ENCODE results near the gene UNC5CL. TPM values are rescaled to one million over a fixed set of nuclear protein-coding genes. Genes with fewer than 3 reads are reported as not detected.

Gene UNC5CL, protein sequence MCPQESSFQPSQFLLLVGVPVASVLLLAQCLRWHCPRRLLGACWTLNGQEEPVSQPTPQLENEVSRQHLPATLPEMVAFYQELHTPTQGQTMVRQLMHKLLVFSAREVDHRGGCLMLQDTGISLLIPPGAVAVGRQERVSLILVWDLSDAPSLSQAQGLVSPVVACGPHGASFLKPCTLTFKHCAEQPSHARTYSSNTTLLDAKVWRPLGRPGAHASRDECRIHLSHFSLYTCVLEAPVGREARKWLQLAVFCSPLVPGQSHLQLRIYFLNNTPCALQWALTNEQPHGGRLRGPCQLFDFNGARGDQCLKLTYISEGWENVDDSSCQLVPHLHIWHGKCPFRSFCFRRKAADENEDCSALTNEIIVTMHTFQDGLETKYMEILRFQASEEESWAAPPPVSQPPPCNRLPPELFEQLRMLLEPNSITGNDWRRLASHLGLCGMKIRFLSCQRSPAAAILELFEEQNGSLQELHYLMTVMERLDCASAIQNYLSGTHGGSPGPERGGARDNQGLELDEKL
- 10 to 100 TPM in 4 of 5 donors, 1 to 10 TPM in 1; 2.3 to 84.8 (median 58.3) TPM for total RNA-seq
- 10 to 100 TPM in 1 of 3 donors, 1 to 10 TPM in 2; 4.4 to 13.0 (median 9.7) TPM for polyA plus RNA-seq
- long read RNA-seq, donor 1, result 0 reads
- long read RNA-seq, donor 2, partial matches to known transcripts, result 7 of 11 reads
- long read RNA-seq, donor 2, other reads (novel, unspliced or antisense), result 0 of 11 reads
- long read RNA-seq, donor 3, partial matches to known transcripts, result 6 of 7 reads
- long read RNA-seq, donor 3, other reads (novel, unspliced or antisense), result 0 of 7 reads
- long read RNA-seq, donor 4, result 0 reads
- long read RNA-seq, donor 5, partial matches to known transcripts, result 0 of 1 reads
- long read RNA-seq, donor 5, other reads (novel, unspliced or antisense), result 0 of 1 reads
- long read RNA-seq, donor 6, partial matches to known transcripts, result 11 of 12 reads
- long read RNA-seq, donor 6, other reads (novel, unspliced or antisense), result 0 of 12 reads
- long read RNA-seq, donor 7, partial matches to known transcripts, result 5 of 6 reads
- long read RNA-seq, donor 7, other reads (novel, unspliced or antisense), result 0 of 6 reads
- long read RNA-seq, donor 8, partial matches to known transcripts, result 0 of 3 reads
- long read RNA-seq, donor 8, other reads (novel, unspliced or antisense), result 0 of 3 reads
- long read RNA-seq, donor 9, result 0 reads
- long read RNA-seq, donor 10, partial matches to known transcripts, result 10 of 13 reads
- long read RNA-seq, donor 10, other reads (novel, unspliced or antisense), result 0 of 13 reads

GRCh38 chr6:41039060-41039998 is at the start of gene UNC5CL:
TSS of gene UNC5CL (minus strand) at chr6:41039221. CDS start at chr6:41035074, 4,147 bp downstream.
- peaks cover 0 to 7% (median under 1%) of the 10 kb centered on the region in 4 donors for H3K36me3 ChIP-seq
- peaks cover 3 to 56% (median 42%) of the 10 kb centered on the region in 4 donors for H3K4me1 ChIP-seq
- no peaks in the 10 kb centered on the region for H3K9me3 ChIP-seq
- peak within 1 kb of the TSS; percentile 36 to 82 (median 64) for H3K27ac ChIP-seq
- DNase-seq, result peak; percentile 78 to 87
- H3K4me3 ChIP-seq, result peak within 1 kb of the TSS; percentile 9 to 54 (median 44)
- H3K27me3 ChIP-seq, result no peaks in the 10 kb centered on the region
- WGBS, 5 donors, result 46 to 66% (median 54%) methylated on average over 9 to 10 of the region's 10 CpGs
- TF ChIP-seq, protein P1, sequence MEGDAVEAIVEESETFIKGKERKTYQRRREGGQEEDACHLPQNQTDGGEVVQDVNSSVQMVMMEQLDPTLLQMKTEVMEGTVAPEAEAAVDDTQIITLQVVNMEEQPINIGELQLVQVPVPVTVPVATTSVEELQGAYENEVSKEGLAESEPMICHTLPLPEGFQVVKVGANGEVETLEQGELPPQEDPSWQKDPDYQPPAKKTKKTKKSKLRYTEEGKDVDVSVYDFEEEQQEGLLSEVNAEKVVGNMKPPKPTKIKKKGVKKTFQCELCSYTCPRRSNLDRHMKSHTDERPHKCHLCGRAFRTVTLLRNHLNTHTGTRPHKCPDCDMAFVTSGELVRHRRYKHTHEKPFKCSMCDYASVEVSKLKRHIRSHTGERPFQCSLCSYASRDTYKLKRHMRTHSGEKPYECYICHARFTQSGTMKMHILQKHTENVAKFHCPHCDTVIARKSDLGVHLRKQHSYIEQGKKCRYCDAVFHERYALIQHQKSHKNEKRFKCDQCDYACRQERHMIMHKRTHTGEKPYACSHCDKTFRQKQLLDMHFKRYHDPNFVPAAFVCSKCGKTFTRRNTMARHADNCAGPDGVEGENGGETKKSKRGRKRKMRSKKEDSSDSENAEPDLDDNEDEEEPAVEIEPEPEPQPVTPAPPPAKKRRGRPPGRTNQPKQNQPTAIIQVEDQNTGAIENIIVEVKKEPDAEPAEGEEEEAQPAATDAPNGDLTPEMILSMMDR (IDR thresholded peaks at IDR 0.05), result peak in 5 of 7 experiments; percentile 51 to 81 (median 66)
- TF ChIP-seq POLR2AphosphoS5 (IDR thresholded peaks at IDR 0.05), result no peak
- intact Hi-C loops (cut with DNase I; ENCODE audit: low total_unique reads), result no loop called here

GRCh38 chr6:41088451-41088850 is 49.4 kb upstream of the UNC5CL start:
- DNase-seq, result no peak
- Histone ChIP-seq H3K9me3 (no peaks in the 10 kb centered on the region), H3K27ac (no peak overlapping the region), H3K36me3 (peaks cover 62 to 100% (median 87%) of the 10 kb centered on the region in 4 donors), H3K4me1 (peaks cover 0 to 8% (median 4%) of the 10 kb centered on the region in 4 donors), H3K27me3 (no peaks in the 10 kb centered on the region), H3K4me3 (no peak overlapping the region)
- 94 to 97% (median 95%) methylated on average over 4 of the region's 4 CpGs for WGBS, 5 donors
- TF ChIP-seq EP300 (IDR thresholded peaks at IDR 0.05) (no peak), POLR2A (IDR thresholded peaks at IDR 0.05) (no peak), POLR2AphosphoS5 (IDR thresholded peaks at IDR 0.05) (no peak)
- TF ChIP-seq, protein P1 (IDR thresholded peaks at IDR 0.05), result no peak
- intact Hi-C loops (cut with DNase I; ENCODE audit: low total_unique reads), result no loop called here

DNA sequence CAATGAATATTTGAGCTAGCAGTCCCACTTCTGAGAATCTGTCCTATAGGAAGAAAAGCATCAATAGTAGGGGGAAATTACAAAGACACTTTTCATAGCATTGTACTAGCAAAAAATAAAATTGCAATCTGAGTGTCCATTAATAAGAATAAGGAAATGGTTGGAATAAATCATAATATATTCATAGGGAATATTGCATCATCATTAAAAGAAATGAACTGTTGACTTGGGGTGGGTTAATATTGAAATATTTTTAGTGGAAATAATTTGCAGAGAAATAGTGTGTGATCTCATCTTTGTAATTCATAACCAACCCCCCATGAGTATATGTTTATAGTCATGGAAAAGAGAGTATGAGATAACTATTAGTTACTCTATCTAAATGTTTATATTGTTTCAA is 46.2 kb upstream of the UNC5CL start:
- H3K9me3 ChIP-seq, result no peaks in the 10 kb centered on the region
- intact Hi-C loops (cut with DNase I; ENCODE audit: low total_unique reads), result no loop called here
- TF ChIP-seq, protein P1 (IDR thresholded peaks at IDR 0.05), result no peak
- TF ChIP-seq EP300 (IDR thresholded peaks at IDR 0.05) (no peak), POLR2AphosphoS5 (IDR thresholded peaks at IDR 0.05) (no peak), POLR2A (IDR thresholded peaks at IDR 0.05) (no peak)
- H3K36me3 ChIP-seq, result peaks cover 45 to 93% (median 78%) of the 10 kb centered on the region in 4 donors
- H3K27me3 ChIP-seq, result no peaks in the 10 kb centered on the region
- no peak overlapping the region for H3K27ac ChIP-seq
- no peak for DNase-seq
- H3K4me1 ChIP-seq, result peaks cover 0 to 26% (median 11%) of the 10 kb centered on the region in 4 donors
- no peak overlapping the region for H3K4me3 ChIP-seq
